ENCODE results near the gene TREX2.
"Not testable (repeated sequence)": the region's sequence is repeated elsewhere in the genome, so short reads cannot be mapped to it uniquely, and the experiment has no call there.

The TREX2 gene

DNA sequence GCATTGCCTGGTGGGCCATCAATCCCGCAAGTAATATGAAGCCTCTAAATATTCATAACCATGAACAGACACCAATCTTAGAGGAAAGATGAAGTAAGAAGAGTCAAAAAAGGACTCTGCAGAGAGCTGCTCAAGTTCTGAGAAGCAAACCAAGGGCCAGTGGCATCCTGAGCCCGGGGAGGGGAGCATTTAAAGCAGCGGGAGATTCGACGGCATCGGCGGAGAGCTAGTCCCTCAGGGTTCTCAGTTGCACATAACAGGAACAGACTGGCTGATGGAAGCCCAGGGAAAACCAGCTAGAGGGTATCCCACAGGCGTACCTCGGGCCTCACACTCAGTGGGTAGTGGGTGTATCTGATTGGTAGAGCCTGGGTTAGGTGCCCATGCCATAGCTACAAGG lies 39.8 kb downstream of the TREX2 start:
- DNase-seq: no peak

DNA sequence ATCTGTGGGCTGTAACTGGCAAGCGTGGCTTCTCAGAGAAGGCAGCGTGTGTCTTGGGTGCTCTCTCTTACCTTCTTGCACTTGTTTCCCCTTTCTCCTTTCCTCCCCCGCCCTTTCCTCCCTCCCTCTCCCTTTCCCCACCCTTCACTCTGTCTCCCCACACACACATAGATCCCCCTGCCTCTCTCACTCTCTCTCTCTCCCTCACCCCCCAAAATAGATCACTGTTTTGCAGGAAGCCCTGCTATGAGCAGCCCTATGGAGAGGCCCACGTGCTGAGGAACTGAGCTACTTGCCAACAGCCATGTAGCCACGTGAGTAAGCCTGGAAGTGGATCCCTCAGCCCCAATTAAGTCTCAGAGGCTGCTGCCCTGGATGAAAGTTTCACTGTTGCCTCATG lies 40.4 kb downstream of the TREX2 start:
- DNase-seq: no peak

DNA sequence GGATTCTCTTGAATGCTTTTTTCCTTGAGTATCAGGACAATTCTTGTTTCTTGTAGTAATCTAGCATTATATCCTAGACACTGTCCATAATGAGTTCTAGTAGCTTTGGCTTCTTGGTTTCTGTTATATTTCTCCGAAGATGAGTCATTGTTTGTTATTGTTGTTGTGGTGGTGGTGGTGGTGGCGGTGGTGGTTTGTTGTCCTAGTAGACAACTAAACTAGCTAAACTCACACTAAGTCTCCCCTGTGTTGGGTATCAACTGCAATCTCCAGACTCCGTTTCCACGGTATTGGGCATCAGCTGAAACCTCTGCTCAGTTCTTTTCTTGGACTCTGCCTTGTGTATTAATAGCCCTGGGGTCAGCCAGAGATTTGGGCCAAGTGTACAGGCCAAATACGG lies 41.5 kb downstream of the TREX2 start:
- DNase-seq: not testable (repeated sequence)

DNA sequence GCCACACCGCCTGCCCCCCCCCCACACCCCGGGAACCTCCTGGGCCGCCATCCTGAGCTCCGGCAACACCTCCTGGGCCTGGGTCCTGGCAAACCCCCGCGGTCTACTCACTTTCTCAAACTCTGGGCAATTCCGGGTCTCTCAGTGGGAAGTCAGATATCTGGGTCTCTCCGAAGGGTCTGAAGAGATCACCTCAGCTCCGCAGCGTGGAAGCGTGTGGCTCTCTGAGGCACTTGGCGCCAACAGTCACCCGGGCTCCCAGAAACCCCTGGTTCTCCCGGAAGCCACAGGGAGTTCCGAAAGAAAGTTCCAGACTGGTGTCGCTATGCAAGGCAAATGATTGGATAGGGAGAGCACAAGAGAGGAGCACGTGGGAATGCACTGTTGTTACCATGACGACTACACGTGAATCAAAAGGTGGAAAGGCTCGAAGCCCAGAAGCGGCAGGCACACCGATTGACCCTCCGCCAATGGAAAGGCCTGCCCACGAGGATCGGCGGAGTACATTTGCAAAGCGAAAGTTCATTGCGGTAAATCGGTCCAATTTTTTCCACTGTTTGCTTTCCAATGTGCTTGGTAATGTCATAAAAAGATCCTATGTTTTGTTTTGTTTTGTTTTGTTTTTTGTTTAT lies 44.6 kb downstream of the TREX2 start, which contains the start of gene PNMA6E:
PNMA6E (minus strand) TSS at position 218 of the 632 bp plus-strand sequence. CDS start 2,501 bp downstream, outside the sequence.
- DNase-seq: no peak

DNA sequence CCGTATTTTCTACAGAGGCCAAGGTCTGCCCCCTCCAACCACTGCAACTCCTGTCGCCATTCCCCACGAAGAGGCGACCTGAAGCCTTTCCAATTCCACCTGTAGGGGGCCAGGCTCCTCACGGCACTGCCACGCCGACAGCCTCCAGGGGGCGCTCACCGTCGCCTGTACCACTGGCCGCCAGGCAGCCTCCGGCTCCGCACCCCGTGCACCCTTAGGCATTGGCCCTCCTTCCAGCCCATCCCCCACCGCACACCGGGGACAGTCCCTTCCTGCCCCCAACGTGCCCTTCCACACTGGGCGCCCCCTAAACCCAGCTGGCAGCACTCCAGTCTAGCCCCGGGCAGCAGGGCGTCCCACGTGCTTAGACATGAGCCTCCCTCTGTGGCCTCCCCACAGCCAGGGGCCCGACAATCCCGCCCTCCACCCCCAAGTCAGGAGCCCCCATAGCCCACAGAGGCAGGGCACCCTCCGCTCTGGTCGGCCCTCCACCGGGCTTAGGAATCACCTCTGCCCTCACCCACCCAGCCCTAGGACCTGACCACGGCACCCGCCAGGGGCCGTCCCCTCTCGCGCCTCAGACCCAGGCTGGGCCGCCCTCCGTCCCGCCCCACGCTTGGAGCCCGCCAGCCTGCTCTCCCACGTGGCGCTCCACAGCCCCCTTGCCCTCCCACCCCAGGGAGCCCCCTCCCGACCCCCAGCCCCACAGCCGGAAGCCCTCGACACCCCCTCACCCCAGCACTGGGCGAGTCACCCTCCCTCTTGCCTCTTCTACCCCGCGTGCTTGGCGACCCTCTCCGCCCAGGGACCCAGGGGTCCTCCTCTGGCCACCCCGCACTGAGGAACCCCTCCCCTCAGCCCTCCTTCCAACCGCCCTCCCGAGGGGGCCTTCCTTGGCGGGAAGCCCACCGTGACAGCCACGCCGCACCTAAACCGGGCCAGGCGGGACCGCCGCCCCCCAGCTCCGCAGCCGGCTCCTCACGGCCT lies 45.4 kb downstream of the TREX2 start:
- no peak for DNase-seq

DNA sequence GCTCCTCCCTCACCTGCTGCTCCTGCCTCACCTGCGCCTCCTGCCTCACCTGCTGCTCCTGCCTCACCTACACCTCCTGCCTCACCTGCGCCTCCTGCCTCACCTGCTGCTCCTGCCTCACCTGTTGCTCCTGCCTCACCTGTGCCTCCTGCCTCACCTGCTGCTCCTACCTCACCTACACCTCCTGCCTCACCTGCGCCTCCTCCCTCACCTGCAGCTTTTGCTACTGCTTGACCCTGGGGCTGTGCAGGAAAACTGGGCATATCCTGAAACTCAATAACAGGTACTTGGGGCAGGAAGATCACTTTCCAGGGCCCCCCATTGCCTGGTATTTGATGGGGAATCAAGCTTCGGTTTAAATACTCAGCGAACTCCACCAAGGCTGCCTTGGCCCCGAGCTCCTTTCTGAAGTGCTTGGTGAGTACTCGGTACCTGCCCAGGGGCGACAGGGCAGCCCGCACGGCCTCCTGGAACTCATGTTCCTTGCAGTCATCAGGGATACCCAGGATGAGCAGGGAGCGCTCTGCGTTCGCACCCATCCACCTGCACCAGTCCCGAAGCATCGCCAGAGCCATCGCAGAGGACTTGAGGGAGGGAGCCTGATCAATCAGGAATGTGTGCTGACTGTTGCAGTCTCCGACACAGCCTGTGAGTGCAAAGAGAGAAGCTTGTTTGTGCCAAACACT lies 47.4 kb downstream of the TREX2 start:
- no peak for DNase-seq

DNA sequence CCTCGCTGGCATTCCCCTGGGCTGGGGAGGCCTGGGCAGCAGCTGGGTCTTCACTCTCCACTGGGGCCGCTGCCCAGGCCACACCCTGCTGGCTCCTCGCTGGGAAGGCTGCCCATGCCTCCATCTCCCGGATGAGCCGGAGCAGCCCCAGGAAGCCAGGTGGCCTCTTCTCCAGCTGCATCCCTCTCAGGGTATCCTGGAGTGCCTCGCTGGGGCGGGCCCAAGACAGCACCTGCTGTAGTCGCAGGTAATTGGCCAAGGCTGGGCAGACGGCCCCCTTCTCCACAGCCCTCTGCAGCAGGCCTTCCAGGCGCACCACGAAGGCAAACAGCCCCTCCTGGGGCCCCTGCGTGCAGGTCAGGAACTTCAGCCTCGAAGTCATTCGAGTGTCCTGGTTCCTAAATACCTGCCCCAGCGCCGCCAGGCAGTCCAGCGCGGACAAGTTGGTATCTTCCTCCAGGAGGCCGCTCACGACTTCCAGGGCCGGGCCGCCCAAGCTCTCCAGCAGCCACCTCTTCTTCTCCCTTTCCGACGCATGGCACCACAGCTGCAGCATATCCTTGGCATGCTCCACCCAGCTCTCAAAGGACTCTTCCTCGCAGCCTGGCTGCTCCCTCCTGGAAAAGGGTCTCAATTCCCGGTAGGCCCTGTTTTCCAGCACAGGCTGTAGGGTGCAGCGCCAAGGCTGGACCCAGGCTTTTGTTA lies 48.4 kb downstream of the TREX2 start:
- DNase-seq: no peak

DNA sequence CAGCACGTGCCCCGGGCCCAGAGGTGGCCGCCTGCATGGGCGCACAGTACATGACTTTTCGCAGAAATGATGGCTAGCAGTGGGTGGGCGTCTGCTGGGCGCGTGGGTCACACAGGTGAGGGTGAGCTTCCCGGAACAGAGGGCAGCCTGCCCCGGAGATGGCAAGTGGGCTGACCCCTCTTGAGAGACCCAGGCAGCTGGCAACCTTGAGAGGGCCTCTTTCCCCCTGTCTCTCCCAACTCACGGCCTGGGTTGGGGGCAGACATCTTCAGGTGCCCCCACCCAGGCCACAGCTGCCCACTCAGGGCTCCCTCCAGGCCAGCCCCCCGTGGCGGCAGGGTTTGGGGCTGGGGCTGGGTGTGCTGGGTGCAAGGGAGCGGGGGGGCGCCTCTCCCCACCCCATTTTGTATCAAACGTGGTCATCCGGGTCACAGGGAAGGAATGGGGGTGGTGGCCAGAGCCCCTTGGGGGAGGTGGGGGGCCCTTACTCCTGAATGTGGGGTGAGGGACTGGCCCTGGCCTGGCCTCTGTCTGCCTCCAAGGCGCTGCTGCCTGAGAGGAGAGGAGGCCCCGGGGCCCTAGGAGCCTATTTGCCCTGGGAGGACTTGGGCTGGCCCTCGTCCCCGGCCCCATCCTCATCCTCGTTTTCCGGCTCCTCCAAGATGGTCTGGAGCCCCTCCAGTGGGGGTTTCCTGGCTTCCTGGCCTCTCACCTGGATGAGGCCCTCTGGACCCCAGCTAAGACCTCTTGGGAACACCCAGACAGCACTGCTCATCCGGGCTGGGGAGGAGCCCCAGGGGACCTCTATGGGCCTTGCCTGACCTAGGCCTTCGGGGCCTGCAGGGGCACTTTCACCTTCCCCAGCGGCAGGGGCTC lies 49.3 kb downstream of the TREX2 start:
- DNase-seq: no peak

DNA sequence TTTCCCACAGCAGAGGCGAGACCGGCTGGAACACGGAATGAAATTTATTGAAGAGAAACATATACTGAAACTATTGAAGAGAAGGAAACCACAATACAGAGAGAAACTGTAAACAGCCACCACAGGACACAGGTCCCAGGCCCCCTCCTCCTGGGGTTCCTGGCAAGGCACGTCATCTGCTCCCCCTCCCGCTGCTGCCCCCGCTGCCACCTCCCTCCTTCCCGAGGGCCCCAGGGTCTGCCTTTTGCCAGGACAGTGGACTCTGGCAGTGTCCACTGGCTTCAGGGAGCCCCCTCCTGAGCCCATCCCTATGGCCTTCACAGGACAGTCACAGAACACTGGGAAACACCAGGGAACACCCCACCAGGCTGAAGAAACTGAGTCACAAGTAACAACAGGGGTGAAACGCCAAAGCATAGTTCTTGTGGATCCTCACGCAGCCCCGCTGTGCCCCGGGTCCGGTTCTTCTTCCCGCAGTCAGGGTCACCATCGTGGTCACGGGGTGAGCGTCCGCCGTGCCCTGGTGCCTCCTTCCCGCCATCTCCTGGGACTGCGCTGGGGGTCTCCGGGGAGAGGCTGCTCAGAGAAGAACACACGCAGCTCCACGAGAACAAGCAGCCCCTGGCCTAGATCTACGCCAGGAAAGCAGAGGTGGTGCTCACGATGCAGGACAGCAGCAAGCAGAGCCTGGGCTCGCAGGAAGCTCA lies 50.1 kb downstream of the TREX2 start:
- no peak for DNase-seq

DNA sequence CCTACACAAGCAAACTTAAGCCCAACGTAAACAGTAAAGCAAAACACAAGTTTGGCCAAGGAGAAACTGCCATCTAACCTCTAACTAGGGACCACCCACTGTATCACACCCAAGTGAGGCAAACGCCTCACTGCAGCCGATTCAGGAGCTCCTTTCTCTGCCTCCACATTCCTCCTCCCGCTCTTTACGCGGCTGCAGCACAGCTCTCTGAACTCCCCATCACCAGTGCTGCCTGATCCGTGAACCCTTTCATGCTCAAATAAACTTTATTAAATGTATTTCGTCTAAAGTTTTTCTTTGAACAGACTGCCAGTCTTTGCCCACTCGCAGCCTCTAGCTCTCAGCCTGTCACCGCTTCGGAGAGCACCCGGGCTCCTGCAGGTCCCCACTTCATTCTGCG lies 51.2 kb downstream of the TREX2 start:
- DNase-seq: no peak
